Fibroblast of lung (primary cell): ENCODE measurements around the gene COLEC12. TPM values are rescaled to one million over a fixed set of nuclear protein-coding genes. Genes with fewer than 3 reads are reported as not detected.

Experiments
- DNase-seq, 2 donors: peaks; one replicate each; pipeline versions ENCODE4 v3.0.0 to v3.0.0-alpha.2; 2010; ENCODE audit warnings: low read depth in 2 of 2
- H2AFZ ChIP-seq: 2 replicates; pipeline ENCODE4 v1.5.1; 2012; ENCODE audit warnings: low read length, control low read depth, inconsistent platforms
- H3K27ac ChIP-seq: 2 replicates; pipeline ENCODE4 v1.5.1; 2011; ENCODE audit warnings: low read length, control low read depth; ENCODE audit not compliant: insufficient read depth
- H3K27me3 ChIP-seq: 2 replicates; pipeline ENCODE4 v1.5.1; 2011; ENCODE audit warnings: mild to moderate bottlenecking, low read length; ENCODE audit not compliant: control insufficient read depth, insufficient read depth
- H3K36me3 ChIP-seq: 2 replicates; pipeline ENCODE4 v1.5.1; 2011; ENCODE audit warnings: low read length; ENCODE audit not compliant: control insufficient read depth, insufficient read depth
- H3K4me1 ChIP-seq: 2 replicates; pipeline ENCODE4 v1.5.1; 2011; ENCODE audit warnings: low read length; ENCODE audit not compliant: control insufficient read depth, insufficient read depth; ENCODE audit errors: extremely low read depth
- H3K4me2 ChIP-seq: 2 replicates; pipeline ENCODE4 v1.5.1; 2011; ENCODE audit warnings: low read length, control low read depth; ENCODE audit not compliant: insufficient read depth; ENCODE audit errors: extremely low read depth
- H3K4me3 ChIP-seq, 4 experiments: fragments of 200-600 bp in 1 of 4; sonication (generic) in 1 of 4; replicated peaks in 1 of 4; 2 replicates each; pipeline ENCODE4 v1.5.1; 2011 to 2016; ENCODE audit warnings: low read length in 4 of 4, low read depth in 3 of 4, mild to moderate bottlenecking in 3 of 4, control low read depth in 2 of 4, inconsistent platforms in 1 of 4, mixed read lengths in 1 of 4; ENCODE audit not compliant: insufficient read depth in 1 of 4; ENCODE audit errors: control extremely low read depth in 1 of 4
- H3K79me2 ChIP-seq: 2 replicates; pipeline ENCODE4 v1.5.1; 2012; ENCODE audit warnings: mild to moderate bottlenecking, low read length, inconsistent platforms; ENCODE audit not compliant: control insufficient read depth, insufficient read depth
- H3K9ac ChIP-seq: 2 replicates; pipeline ENCODE4 v1.5.1; 2011; ENCODE audit warnings: mild to moderate bottlenecking, low read length, control low read depth; ENCODE audit not compliant: insufficient read depth
- H3K9me3 ChIP-seq: 2 replicates; pipeline ENCODE4 v1.5.1; 2012; ENCODE audit warnings: low read depth, low read length; ENCODE audit not compliant: control insufficient read depth, insufficient read depth
- H4K20me1 ChIP-seq: 2 replicates; pipeline ENCODE4 v1.5.1; 2011; ENCODE audit warnings: low read length; ENCODE audit not compliant: control insufficient read depth, insufficient read depth; ENCODE audit errors: extremely low read depth
- CTCF ChIP-seq, 2 donors: IDR thresholded peaks in 1 of 2; conservative IDR thresholded peaks in 1 of 2; 1 replicate in 1 of 2; 2 replicates in 1 of 2; pipeline ENCODE4 v1.5.1; 2011 to 2012; ENCODE audit warnings: low read length in 2 of 2, control low read depth in 1 of 2, inconsistent platforms in 1 of 2, low read depth in 1 of 2, mild to moderate bottlenecking in 1 of 2
- EZH2 ChIP-seq: IDR thresholded peaks from 2 replicates; pipeline ENCODE4 v1.5.1; 2012; ENCODE audit warnings: low read length, control low read depth, mild to moderate bottlenecking; ENCODE audit errors: missing control alignments
- polyA plus RNA-seq, 2 donors: library from polyadenylated mRNA; depleted of rRNA in 1 of 2; stranded (reverse) in 1 of 2; unstranded in 1 of 2; fragments of >200 nt; gene quantifications; 2 replicates each; pipeline ENCODE4 v1.2.1, GENCODE V29; 2011 to 2012; ENCODE audit warnings: missing spikeins in 1 of 2
- total RNA-seq: library from RNA; depleted of rRNA; stranded (reverse); fragments of >200 nt; gene quantifications from 2 replicates; pipeline ENCODE4 v1.2.1, GENCODE V29; 2014

The COLEC12 gene
- total and polyA plus RNA-seq, 2 donors (not counting 1 experiment from before 2014, with no cell fraction given) = 20.0 to 24.8 TPM

GRCh38 chr18:427005-427404, 73.5 kb downstream of the COLEC12 start:
- Histone ChIP-seq H3K79me2 (no peaks in the 10 kb centered on the region), H3K27ac (no peak overlapping the region), H4K20me1 (no peaks in the 10 kb centered on the region), H3K9ac (no peak overlapping the region), H3K27me3 (no peaks in the 10 kb centered on the region), H3K4me2 (no peak overlapping the region), H3K4me1 (peaks cover 2% of the 10 kb centered on the region), H3K9me3 (no peaks in the 10 kb centered on the region), H3K36me3 (no peaks in the 10 kb centered on the region), H2AFZ (no peak overlapping the region), H3K4me3 (no peak overlapping the region)
- TF ChIP-seq CTCF (conservative IDR thresholded peaks at IDR 0.05 in 1 of 2, IDR thresholded peaks at IDR 0.05 in 1 of 2; ENCODE audit: low read depth in 1 of 2, low read length in 2 of 2) (no peak), EZH2 (no peak)
- DNase-seq = peak in 1 of 2 donors; percentile 97

GRCh38 chr18:425106-425745, 75.3 kb downstream of the COLEC12 start:
- Histone ChIP-seq H2AFZ (no peak overlapping the region), H3K4me2 (no peak overlapping the region), H3K4me3 (no peak overlapping the region), H3K27ac (no peak overlapping the region), H3K36me3 (no peaks in the 10 kb centered on the region), H3K9me3 (no peaks in the 10 kb centered on the region), H3K27me3 (no peaks in the 10 kb centered on the region), H3K79me2 (no peaks in the 10 kb centered on the region), H3K9ac (no peak overlapping the region), H4K20me1 (no peaks in the 10 kb centered on the region), H3K4me1 (peaks cover 13% of the 10 kb centered on the region)
- DNase-seq = no peak
- no peak for TF ChIP-seq EZH2
- no peak for TF ChIP-seq CTCF (conservative IDR thresholded peaks at IDR 0.05 in 1 of 2, IDR thresholded peaks at IDR 0.05 in 1 of 2; ENCODE audit: low read depth in 1 of 2, low read length in 2 of 2)

GRCh38 chr18:424668-425067, 75.8 kb downstream of the COLEC12 start:
- H2AFZ ChIP-seq = no peak overlapping the region
- no peak for DNase-seq
- H3K79me2 ChIP-seq = no peaks in the 10 kb centered on the region
- TF ChIP-seq CTCF (conservative IDR thresholded peaks at IDR 0.05 in 1 of 2, IDR thresholded peaks at IDR 0.05 in 1 of 2; ENCODE audit: low read depth in 1 of 2, low read length in 2 of 2) (no peak), EZH2 (no peak)
- no peaks in the 10 kb centered on the region for H3K27me3 ChIP-seq
- no peak overlapping the region for H3K4me3 ChIP-seq
- no peaks in the 10 kb centered on the region for H3K9me3 ChIP-seq
- no peak overlapping the region for H3K4me2 ChIP-seq
- H3K27ac ChIP-seq = no peak overlapping the region
- H3K9ac ChIP-seq = no peak overlapping the region
- H3K4me1 ChIP-seq = peaks cover 13% of the 10 kb centered on the region
- H4K20me1 ChIP-seq = no peaks in the 10 kb centered on the region
- H3K36me3 ChIP-seq = no peaks in the 10 kb centered on the region
